Kidney epithelial cell (primary cell): Measurements from ENCODE around the gene C18orf63. TPM values are rescaled to one million over a fixed set of nuclear protein-coding genes. Genes with fewer than 3 reads are reported as not detected.

Experiments
- DNase-seq: peaks from one replicate; pipeline ENCODE4 v3.0.0-alpha.2; 2010; ENCODE audit warnings: low read depth
- H3K27me3 ChIP-seq: 2 replicates; pipeline ENCODE4 v1.6.0; 2011; ENCODE audit warnings: low read length; ENCODE audit not compliant: control insufficient read depth, insufficient read depth
- H3K36me3 ChIP-seq: 2 replicates; pipeline ENCODE4 v1.5.1; 2011; ENCODE audit warnings: low read length; ENCODE audit not compliant: control insufficient read depth, insufficient read depth
- H3K4me3 ChIP-seq: 2 replicates; pipeline ENCODE4 v1.5.1; 2011; ENCODE audit warnings: low read depth, mild to moderate bottlenecking, control low read depth, low read length
- total RNA-seq: library from RNA; depleted of rRNA; stranded (reverse); fragments of >200 nt; gene quantifications from 2 replicates; pipeline ENCODE4 v1.2.3, GENCODE V29; 2015
- TF ChIP-seq, protein P1 (sequence below): IDR thresholded peaks from 2 replicates; pipeline ENCODE4 v1.5.1; 2011; ENCODE audit warnings: mild to moderate bottlenecking, moderate library complexity, low read length, control low read depth, inconsistent platforms; ENCODE audit not compliant: insufficient read depth, poor library complexity, severe bottlenecking

C18orf63 gene
- total RNA-seq, 1 donor from 2014 or later = not detected

DNA sequence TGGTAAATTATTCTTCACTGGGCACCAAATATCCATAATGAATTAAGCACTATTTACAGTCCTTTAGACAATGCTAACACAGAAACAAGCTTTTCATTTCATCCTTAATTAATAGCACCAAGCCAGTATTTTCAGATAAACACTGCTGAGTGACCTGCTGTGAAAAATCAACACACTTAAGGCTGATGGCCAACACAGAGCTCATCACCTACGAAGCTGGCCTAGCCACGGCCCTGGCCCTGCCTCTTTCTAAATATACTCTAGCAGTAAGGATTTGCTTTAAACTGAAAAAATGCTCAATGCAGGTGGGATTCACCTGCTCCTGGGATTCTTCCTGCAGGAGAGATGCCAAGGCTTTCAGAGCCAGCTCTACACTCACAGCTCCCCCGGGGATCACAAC, 42.2 kb upstream of the C18orf63 start:
- no peak overlapping the region for H3K4me3 ChIP-seq
- TF ChIP-seq, protein P1, sequence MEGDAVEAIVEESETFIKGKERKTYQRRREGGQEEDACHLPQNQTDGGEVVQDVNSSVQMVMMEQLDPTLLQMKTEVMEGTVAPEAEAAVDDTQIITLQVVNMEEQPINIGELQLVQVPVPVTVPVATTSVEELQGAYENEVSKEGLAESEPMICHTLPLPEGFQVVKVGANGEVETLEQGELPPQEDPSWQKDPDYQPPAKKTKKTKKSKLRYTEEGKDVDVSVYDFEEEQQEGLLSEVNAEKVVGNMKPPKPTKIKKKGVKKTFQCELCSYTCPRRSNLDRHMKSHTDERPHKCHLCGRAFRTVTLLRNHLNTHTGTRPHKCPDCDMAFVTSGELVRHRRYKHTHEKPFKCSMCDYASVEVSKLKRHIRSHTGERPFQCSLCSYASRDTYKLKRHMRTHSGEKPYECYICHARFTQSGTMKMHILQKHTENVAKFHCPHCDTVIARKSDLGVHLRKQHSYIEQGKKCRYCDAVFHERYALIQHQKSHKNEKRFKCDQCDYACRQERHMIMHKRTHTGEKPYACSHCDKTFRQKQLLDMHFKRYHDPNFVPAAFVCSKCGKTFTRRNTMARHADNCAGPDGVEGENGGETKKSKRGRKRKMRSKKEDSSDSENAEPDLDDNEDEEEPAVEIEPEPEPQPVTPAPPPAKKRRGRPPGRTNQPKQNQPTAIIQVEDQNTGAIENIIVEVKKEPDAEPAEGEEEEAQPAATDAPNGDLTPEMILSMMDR = no peak
- no peak for DNase-seq
- H3K36me3 ChIP-seq = no peaks in the 10 kb centered on the region
- H3K27me3 ChIP-seq = no peaks in the 10 kb centered on the region

DNA sequence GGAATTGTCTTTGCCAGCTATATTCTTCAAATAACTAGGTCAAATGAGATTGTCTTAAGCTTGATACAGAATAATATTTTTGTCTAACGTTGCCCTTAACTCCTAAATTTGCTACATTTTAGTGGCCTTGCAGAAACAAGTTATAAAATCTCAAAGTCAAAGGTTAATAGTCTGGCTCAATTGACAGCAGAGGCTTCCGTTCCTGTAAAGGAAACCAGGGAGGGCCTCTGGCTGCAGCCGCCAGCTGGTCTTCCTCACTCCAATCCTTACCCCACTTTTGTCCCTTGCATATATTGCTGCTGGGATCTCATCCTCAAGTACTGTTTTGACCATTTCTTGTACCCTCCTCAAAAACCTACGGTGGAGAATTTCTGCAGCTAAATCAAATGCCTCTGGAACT, 40.9 kb upstream of the C18orf63 start:
- Histone ChIP-seq H3K36me3 (no peaks in the 10 kb centered on the region), H3K4me3 (no peak overlapping the region), H3K27me3 (no peaks in the 10 kb centered on the region)
- TF ChIP-seq, protein P1 = no peak
- no peak for DNase-seq

GRCh38 chr18:74275736-74276135, 39.9 kb upstream of the C18orf63 start:
- no peak overlapping the region for H3K4me3 ChIP-seq
- no peaks in the 10 kb centered on the region for H3K27me3 ChIP-seq
- no peak for DNase-seq
- TF ChIP-seq, protein P1 = no peak
- H3K36me3 ChIP-seq = no peaks in the 10 kb centered on the region

- DNase-seq = no peak
- Histone ChIP-seq H3K27me3 (no peaks in the 10 kb centered on the region), H3K4me3 (no peak overlapping the region), H3K36me3 (no peaks in the 10 kb centered on the region)
- TF ChIP-seq, protein P1 = no peak
Observed at GRCh38 chr18:74276609-74277008, 39.0 kb upstream of the C18orf63 start.

- no peaks in the 10 kb centered on the region for H3K36me3 ChIP-seq
- DNase-seq = no peak
- TF ChIP-seq, protein P1 = no peak
- no peak overlapping the region for H3K4me3 ChIP-seq
- H3K27me3 ChIP-seq = no peaks in the 10 kb centered on the region
Observed at GRCh38 chr18:74277296-74277695, 38.3 kb upstream of the C18orf63 start.

GRCh38 chr18:74278058-74278457, 37.6 kb upstream of the C18orf63 start:
- no peak overlapping the region for H3K4me3 ChIP-seq
- no peak for DNase-seq
- H3K36me3 ChIP-seq = no peaks in the 10 kb centered on the region
- H3K27me3 ChIP-seq = no peaks in the 10 kb centered on the region
- TF ChIP-seq, protein P1 = no peak
